Neural cell (in vitro differentiated cells): ENCODE data around the gene DNHD1. TPM values are rescaled to one million over a fixed set of nuclear protein-coding genes. Genes with fewer than 3 reads are reported as not detected.

Experiments
- H2AFZ ChIP-seq: fragments of 200-600, 300-800 bp; sonication (generic), shearing (Covaris generic); 2 replicates; pipeline ENCODE4 v1.6.0; 2014; ENCODE audit warnings: low read depth, mild to moderate bottlenecking, antibody characterized with exemption, low read length, moderate library complexity
- H3F3A ChIP-seq: fragments of 200-600 bp; shearing (Covaris generic); 2 replicates; pipeline ENCODE4 v1.6.1; 2016; ENCODE audit warnings: mild to moderate bottlenecking, moderate library complexity, mixed read lengths, antibody characterized with exemption, low read length; ENCODE audit not compliant: insufficient read depth, poor library complexity, severe bottlenecking
- H3K27ac ChIP-seq: fragments of 200-600, 300-800 bp; sonication (generic), shearing (Covaris generic); 2 replicates; pipeline ENCODE4 v1.5.1; 2014; ENCODE audit warnings: mild to moderate bottlenecking, low read length, moderate library complexity
- H3K27me3 ChIP-seq: fragments of 300-800, 200-600 bp; sonication (generic), shearing (Covaris generic); 2 replicates; pipeline ENCODE4 v1.6.0; 2014; ENCODE audit warnings: mild to moderate bottlenecking, low read depth, low read length, moderate library complexity; ENCODE audit not compliant: insufficient read depth
- H3K36me3 ChIP-seq: fragments of 300-800, 200-600 bp; sonication (generic), shearing (Covaris generic); 2 replicates; pipeline ENCODE4 v1.5.1; 2014; ENCODE audit warnings: mild to moderate bottlenecking, antibody characterized with exemption, low read length, moderate library complexity; ENCODE audit not compliant: insufficient read depth
- H3K4me2 ChIP-seq: fragments of 300-800, 200-600 bp; sonication (generic), shearing (Covaris generic); 2 replicates; pipeline ENCODE4 v1.6.0; 2014; ENCODE audit warnings: mild to moderate bottlenecking, low read length
- H3K4me3 ChIP-seq: fragments of 300-800, 200-600 bp; sonication (generic), shearing (Covaris generic); 2 replicates; pipeline ENCODE4 v1.5.1; 2014; ENCODE audit warnings: mild to moderate bottlenecking, low read length, moderate library complexity
- H3K79me2 ChIP-seq: fragments of 200-600 bp; shearing (Covaris generic); replicated peaks from 2 replicates; pipeline ENCODE4 v1.6.0; 2014; ENCODE audit warnings: mild to moderate bottlenecking, low read length, moderate library complexity; ENCODE audit not compliant: insufficient read depth
- H3K9ac ChIP-seq: fragments of 300-800, 200-600 bp; sonication (generic), shearing (Covaris generic); 2 replicates; pipeline ENCODE4 v1.6.1; 2016; ENCODE audit warnings: mild to moderate bottlenecking, low read length, mixed read lengths
- H3K9me2 ChIP-seq: fragments of 200-600 bp; shearing (Covaris generic); 2 replicates; pipeline ENCODE4 v1.6.1; 2016; ENCODE audit warnings: mild to moderate bottlenecking, low read length, mixed read lengths; ENCODE audit not compliant: insufficient read depth
- H3K9me3 ChIP-seq: fragments of 200-600, 300-800 bp; sonication (generic), shearing (Covaris generic); 2 replicates; pipeline ENCODE4 v1.6.1; 2016; ENCODE audit warnings: mild to moderate bottlenecking, mixed run types, low read length, moderate library complexity, mixed read lengths
- H4K20me1 ChIP-seq: fragments of 200-600 bp; shearing (Covaris generic); 2 replicates; pipeline ENCODE4 v1.6.1; 2016; ENCODE audit warnings: mild to moderate bottlenecking, mixed run types; ENCODE audit not compliant: insufficient read depth
- EP300 ChIP-seq: fragments of 450-650 bp; conservative IDR thresholded peaks from 2 replicates; pipeline ENCODE4 v1.6.1; 2014; ENCODE audit warnings: antibody characterized with exemption, mild to moderate bottlenecking, moderate library complexity; ENCODE audit not compliant: poor library complexity, severe bottlenecking
- EZH2 ChIP-seq: fragments of 200-600, 300-800 bp; shearing (Covaris generic), sonication (generic); IDR thresholded peaks from 2 replicates; pipeline ENCODE4 v1.6.1; 2014; ENCODE audit warnings: antibody characterized with exemption, low read length, borderline replicate concordance, mild to moderate bottlenecking; ENCODE audit not compliant: insufficient read depth, poor library complexity, severe bottlenecking
- MXI1 ChIP-seq: fragments of 450-650 bp; conservative IDR thresholded peaks from 2 replicates; pipeline ENCODE4 v1.6.1; 2014; ENCODE audit warnings: antibody characterized with exemption, mild to moderate bottlenecking; ENCODE audit not compliant: poor library complexity, severe bottlenecking
- POLR2AphosphoS5 ChIP-seq: IDR thresholded peaks from 2 replicates; pipeline ENCODE4 v1.6.1; 2012
- RAD21 ChIP-seq: fragments of 450-650 bp; conservative IDR thresholded peaks from 2 replicates; pipeline ENCODE4 v1.6.1; 2014; ENCODE audit warnings: antibody characterized with exemption, mild to moderate bottlenecking, moderate library complexity
- SMC3 ChIP-seq: fragments of 450-650 bp; conservative IDR thresholded peaks from 2 replicates; pipeline ENCODE4 v1.6.1; 2014; ENCODE audit warnings: antibody characterized with exemption, mild to moderate bottlenecking, moderate library complexity; ENCODE audit not compliant: poor library complexity
- TAF1 ChIP-seq: IDR thresholded peaks from 2 replicates; pipeline ENCODE4 v1.6.1; 2012; ENCODE audit warnings: low read depth
- polyA plus RNA-seq: library from polyadenylated mRNA; depleted of rRNA; stranded (reverse); fragments of >200 nt; gene quantifications from 2 replicates; pipeline ENCODE4 v1.2.3, GENCODE V29; 2014
- TF ChIP-seq, protein P1 (sequence below): fragments of 450-650 bp; IDR thresholded peaks from 2 replicates; pipeline ENCODE4 v1.5.1; 2014; ENCODE audit warnings: antibody characterized with exemption, mild to moderate bottlenecking, moderate library complexity; ENCODE audit not compliant: poor library complexity, severe bottlenecking
- TF ChIP-seq, protein P2 (sequence below): IDR thresholded peaks from 2 replicates; pipeline ENCODE4 v1.6.1; 2012; ENCODE audit warnings: borderline replicate concordance

DNHD1 gene
- polyA plus RNA-seq, 1 donor from 2014 or later: 5.1 TPM

DNA sequence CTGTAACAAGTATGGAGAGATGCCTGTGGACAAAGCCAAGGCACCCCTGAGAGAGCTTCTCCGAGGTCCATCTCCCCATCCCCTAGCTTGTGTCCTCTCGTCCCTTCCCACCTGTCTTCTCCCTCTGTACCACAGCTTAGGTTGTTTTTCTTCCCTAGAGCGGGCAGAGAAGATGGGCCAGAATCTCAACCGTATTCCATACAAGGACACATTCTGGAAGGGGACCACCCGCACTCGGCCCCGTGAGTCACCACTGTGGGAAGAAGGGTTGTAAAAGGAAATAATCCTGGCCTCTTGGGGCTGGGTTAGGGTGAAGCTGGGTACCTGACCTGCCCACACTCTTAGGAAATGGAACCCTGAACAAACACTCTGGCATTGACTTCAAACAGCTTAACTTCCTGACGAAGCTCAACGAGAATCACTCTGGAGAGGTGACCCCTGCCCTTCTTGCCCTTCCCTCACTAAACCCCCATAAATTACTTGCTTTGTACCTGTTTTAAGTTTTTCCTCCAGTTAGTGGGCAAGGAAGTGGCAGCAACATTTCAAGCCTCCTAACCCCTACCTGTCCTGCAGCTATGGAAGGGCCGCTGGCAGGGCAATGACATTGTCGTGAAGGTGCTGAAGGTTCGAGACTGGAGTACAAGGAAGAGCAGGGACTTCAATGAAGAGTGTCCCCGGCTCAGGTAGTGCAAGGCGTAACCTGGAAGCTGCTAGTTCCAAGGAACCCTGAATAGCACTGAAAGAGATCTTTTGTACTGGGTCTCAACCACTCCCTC is 111.8 kb downstream of the DNHD1 start:
- Histone ChIP-seq H3K4me2 (no peak overlapping the region), H3K27ac (no peak overlapping the region), H3K36me3 (no peaks in the 10 kb centered on the region), H4K20me1 (no peaks in the 10 kb centered on the region), H3K9me2 (no peaks in the 10 kb centered on the region), H3K27me3 (no peaks in the 10 kb centered on the region), H3K4me3 (no peak overlapping the region), H3K9me3 (no peaks in the 10 kb centered on the region), H3F3A (peaks cover 8% of the 10 kb centered on the region), H2AFZ (no peak overlapping the region), H3K9ac (no peak overlapping the region), H3K79me2 (peaks cover 31% of the 10 kb centered on the region)
- no peak for TF ChIP-seq MXI1
- no peak for TF ChIP-seq SMC3
- no peak for TF ChIP-seq TAF1
- TF ChIP-seq, protein P1, sequence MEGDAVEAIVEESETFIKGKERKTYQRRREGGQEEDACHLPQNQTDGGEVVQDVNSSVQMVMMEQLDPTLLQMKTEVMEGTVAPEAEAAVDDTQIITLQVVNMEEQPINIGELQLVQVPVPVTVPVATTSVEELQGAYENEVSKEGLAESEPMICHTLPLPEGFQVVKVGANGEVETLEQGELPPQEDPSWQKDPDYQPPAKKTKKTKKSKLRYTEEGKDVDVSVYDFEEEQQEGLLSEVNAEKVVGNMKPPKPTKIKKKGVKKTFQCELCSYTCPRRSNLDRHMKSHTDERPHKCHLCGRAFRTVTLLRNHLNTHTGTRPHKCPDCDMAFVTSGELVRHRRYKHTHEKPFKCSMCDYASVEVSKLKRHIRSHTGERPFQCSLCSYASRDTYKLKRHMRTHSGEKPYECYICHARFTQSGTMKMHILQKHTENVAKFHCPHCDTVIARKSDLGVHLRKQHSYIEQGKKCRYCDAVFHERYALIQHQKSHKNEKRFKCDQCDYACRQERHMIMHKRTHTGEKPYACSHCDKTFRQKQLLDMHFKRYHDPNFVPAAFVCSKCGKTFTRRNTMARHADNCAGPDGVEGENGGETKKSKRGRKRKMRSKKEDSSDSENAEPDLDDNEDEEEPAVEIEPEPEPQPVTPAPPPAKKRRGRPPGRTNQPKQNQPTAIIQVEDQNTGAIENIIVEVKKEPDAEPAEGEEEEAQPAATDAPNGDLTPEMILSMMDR: no peak
- no peak for TF ChIP-seq POLR2AphosphoS5
- TF ChIP-seq RAD21: no peak
- no peak for TF ChIP-seq EP300
- TF ChIP-seq, protein P2, sequence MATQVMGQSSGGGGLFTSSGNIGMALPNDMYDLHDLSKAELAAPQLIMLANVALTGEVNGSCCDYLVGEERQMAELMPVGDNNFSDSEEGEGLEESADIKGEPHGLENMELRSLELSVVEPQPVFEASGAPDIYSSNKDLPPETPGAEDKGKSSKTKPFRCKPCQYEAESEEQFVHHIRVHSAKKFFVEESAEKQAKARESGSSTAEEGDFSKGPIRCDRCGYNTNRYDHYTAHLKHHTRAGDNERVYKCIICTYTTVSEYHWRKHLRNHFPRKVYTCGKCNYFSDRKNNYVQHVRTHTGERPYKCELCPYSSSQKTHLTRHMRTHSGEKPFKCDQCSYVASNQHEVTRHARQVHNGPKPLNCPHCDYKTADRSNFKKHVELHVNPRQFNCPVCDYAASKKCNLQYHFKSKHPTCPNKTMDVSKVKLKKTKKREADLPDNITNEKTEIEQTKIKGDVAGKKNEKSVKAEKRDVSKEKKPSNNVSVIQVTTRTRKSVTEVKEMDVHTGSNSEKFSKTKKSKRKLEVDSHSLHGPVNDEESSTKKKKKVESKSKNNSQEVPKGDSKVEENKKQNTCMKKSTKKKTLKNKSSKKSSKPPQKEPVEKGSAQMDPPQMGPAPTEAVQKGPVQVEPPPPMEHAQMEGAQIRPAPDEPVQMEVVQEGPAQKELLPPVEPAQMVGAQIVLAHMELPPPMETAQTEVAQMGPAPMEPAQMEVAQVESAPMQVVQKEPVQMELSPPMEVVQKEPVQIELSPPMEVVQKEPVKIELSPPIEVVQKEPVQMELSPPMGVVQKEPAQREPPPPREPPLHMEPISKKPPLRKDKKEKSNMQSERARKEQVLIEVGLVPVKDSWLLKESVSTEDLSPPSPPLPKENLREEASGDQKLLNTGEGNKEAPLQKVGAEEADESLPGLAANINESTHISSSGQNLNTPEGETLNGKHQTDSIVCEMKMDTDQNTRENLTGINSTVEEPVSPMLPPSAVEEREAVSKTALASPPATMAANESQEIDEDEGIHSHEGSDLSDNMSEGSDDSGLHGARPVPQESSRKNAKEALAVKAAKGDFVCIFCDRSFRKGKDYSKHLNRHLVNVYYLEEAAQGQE: no peak
- TF ChIP-seq EZH2: no peak

DNA sequence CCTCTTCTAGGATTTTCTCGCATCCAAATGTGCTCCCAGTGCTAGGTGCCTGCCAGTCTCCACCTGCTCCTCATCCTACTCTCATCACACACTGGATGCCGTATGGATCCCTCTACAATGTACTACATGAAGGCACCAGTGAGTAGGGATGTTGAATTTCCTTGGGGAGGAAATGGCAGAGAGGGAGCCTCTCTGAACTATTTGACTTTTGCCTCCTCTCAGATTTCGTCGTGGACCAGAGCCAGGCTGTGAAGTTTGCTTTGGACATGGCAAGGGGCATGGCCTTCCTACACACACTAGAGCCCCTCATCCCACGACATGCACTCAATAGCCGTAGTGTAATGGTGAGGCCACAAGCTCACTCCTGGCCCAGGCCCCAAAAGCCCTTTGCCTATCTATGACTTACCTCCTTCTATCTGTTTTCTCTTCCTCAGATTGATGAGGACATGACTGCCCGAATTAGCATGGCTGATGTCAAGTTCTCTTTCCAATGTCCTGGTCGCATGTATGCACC is 112.5 kb downstream of the DNHD1 start:
- Histone ChIP-seq H3K27me3 (no peaks in the 10 kb centered on the region), H3F3A (peaks cover 7% of the 10 kb centered on the region), H3K27ac (no peak overlapping the region), H3K9me2 (no peaks in the 10 kb centered on the region), H3K9ac (no peak overlapping the region), H3K79me2 (peaks cover 31% of the 10 kb centered on the region), H3K36me3 (no peaks in the 10 kb centered on the region), H2AFZ (no peak overlapping the region), H3K4me3 (no peak overlapping the region), H3K9me3 (no peaks in the 10 kb centered on the region), H4K20me1 (no peaks in the 10 kb centered on the region), H3K4me2 (no peak overlapping the region)
- TF ChIP-seq TAF1 (no peak), SMC3 (no peak), EZH2 (no peak), EP300 (no peak), POLR2AphosphoS5 (no peak), RAD21 (no peak), MXI1 (no peak)
- TF ChIP-seq, protein P1: no peak
- TF ChIP-seq, protein P2: no peak
